ENCODE data around the gene HYLS1. TPM values are rescaled to one million over a fixed set of nuclear protein-coding genes. Genes with fewer than 3 reads are reported as not detected.

Gene HYLS1
- total and polyA plus RNA-seq, 10 of the 15 experiments (the other 5 are each of a cell fraction or from before 2014, with no cell fraction given) = 11.7 to 35.1 (median 17.6) TPM

- H2AFZ ChIP-seq (ENCODE audit: control insufficient read depth, low read depth, low read length) = no peak overlapping the region
- TF ChIP-seq TAF1 (IDR thresholded peaks at IDR 0.05; ENCODE audit: borderline replicate concordance, low read depth, low read length) (no peak), CBX5 (IDR thresholded peaks at IDR 0.05; ENCODE audit: low read depth) (no peak), MYB (IDR thresholded peaks at IDR 0.05; ENCODE audit: borderline replicate concordance, low read depth, low read length) (no peak), YY1 (IDR thresholded peaks at IDR 0.05; ENCODE audit: low read depth, low read length) (no peak), ZZZ3 (IDR thresholded peaks at IDR 0.05; ENCODE audit: control insufficient read depth, insufficient read length, low read depth) (no peak), TCF12 (IDR thresholded peaks at IDR 0.05; ENCODE audit: low read depth, low read length) (no peak), RFX5 (IDR thresholded peaks at IDR 0.05; ENCODE audit: low read depth, low read length) (no peak), SMARCA5 (IDR thresholded peaks at IDR 0.05) (no peak), ZBED1 (IDR thresholded peaks at IDR 0.05; ENCODE audit: borderline replicate concordance) (no peak), BACH1 (IDR thresholded peaks at IDR 0.05; ENCODE audit: borderline replicate concordance) (no peak), SMC3 (IDR thresholded peaks at IDR 0.05; ENCODE audit: borderline replicate concordance, low read length) (no peak), EZH2 (IDR thresholded peaks at IDR 0.05; ENCODE audit: borderline replicate concordance, control insufficient read depth, low read depth, low read length) (no peak), ATF7 (IDR thresholded peaks at IDR 0.05; ENCODE audit: low read depth) (no peak), WRNIP1 (IDR thresholded peaks at IDR 0.05; ENCODE audit: borderline replicate concordance, low read depth, low read length) (no peak), SPI1 (IDR thresholded peaks at IDR 0.05; ENCODE audit: borderline replicate concordance, insufficient read depth, low read depth, low read length) (no peak)
- SMC1A ChIA-PET (ENCODE audit: uncharacterized antibody, unreplicated experiment) = interaction anchor here (0.7 kb wide), 1 partner anchor 18 kb away, joined by 3 read pairs; no protein-coding TSS in a partner anchor
- no TSS peak for BruUV-seq (replicated peaks)
- intact Hi-C loops (cut with micrococcal nuclease; ENCODE audit: unreplicated experiment) = no loop called here
- CTCF ChIA-PET = interaction anchor here (0.6 kb wide), 1 partner anchor 245 kb away, joined by 3 read pairs; no protein-coding TSS in a partner anchor
- H4K20me1 ChIP-seq (ENCODE audit: control insufficient read depth, insufficient read depth) = no peaks in the 10 kb centered on the region
- no peaks in the 10 kb centered on the region for H3K9me3 ChIP-seq (replicated peaks; ENCODE audit: control insufficient read depth, insufficient read depth, low read length)
- no peak overlapping the region for H3K4me2 ChIP-seq (ENCODE audit: control insufficient read depth, insufficient read depth)
- no peak overlapping the region for H3K27ac ChIP-seq (ENCODE audit: control insufficient read depth, insufficient read depth)
- 43% methylated on average over 23 of the region's 23 CpGs for WGBS (ENCODE audit: insufficient coverage, insufficient replicate concordance, low lambda C conversion rate, missing lambda C conversion rate)
- RAD21 ChIA-PET (ENCODE audit: unreplicated experiment) = no interaction called here
- no peaks in the 10 kb centered on the region for H3K79me2 ChIP-seq (ENCODE audit: control insufficient read depth, insufficient read depth, low read length)
- no peak overlapping the region for H3K4me3 ChIP-seq
- POLR2A ChIA-PET = no interaction called here
- ATAC-seq = no peak
- no peaks in the 10 kb centered on the region for H3K4me1 ChIP-seq (ENCODE audit: control insufficient read depth, insufficient read depth, low read length)
- in situ Hi-C loops (cut with MboI) = no loop called here
- DNase-seq (ENCODE audit: low read depth, low spot score) = no peak
- H3K27me3 ChIP-seq (replicated peaks in 1 of 2; ENCODE audit: control insufficient read depth in 2 of 2, insufficient read depth in 2 of 2, low read length in 1 of 2) = no peaks in the 10 kb centered on the region; a peak in 1 of 4 replicates
- FAIRE-seq = no peak
- no peaks in the 10 kb centered on the region for H3K36me3 ChIP-seq (ENCODE audit: control insufficient read depth in 2 of 2, insufficient read depth in 2 of 2, low read length in 1 of 2)
- H3K9ac ChIP-seq (ENCODE audit: control insufficient read depth, insufficient read depth, low read length) = no peak overlapping the region
Observed at GRCh38 chr11:125948278-125949051, 61.0 kb downstream of the HYLS1 start.
